Transverse colon (tissue), 4 donors: ENCODE measurements around the gene PACRGL.

Experiments
- CTCF ChIP-seq, 5 experiments: fragments of 200-600 bp in 3 of 5; fragments of 450-650 bp in 2 of 5; sonication (generic) in 3 of 5; IDR thresholded peaks; 1 replicate in 2 of 5; 2 replicates in 3 of 5; pipeline ENCODE4 v1.5.1; 2016 to 2017; ENCODE audit warnings: antibody characterized with exemption in 5 of 5, inconsistent platforms in 3 of 5, mild to moderate bottlenecking in 2 of 5, moderate library complexity in 1 of 5
- EP300 ChIP-seq: sonication (generic); formaldehyde crosslinking; IDR thresholded peaks from one replicate; pipeline ENCODE4 v1.6.1; 2017; ENCODE audit warnings: antibody characterized with exemption, low read depth
- POLR2A ChIP-seq: fragments of 450-650 bp; IDR thresholded peaks from one replicate; pipeline ENCODE4 v1.6.1; 2016; ENCODE audit warnings: antibody characterized with exemption, mild to moderate bottlenecking, moderate library complexity
- POLR2AphosphoS5 ChIP-seq, 3 donors: sonication (generic); formaldehyde crosslinking; IDR thresholded peaks; one replicate each; pipeline ENCODE4 v1.6.1; 2016; ENCODE audit warnings: antibody characterized with exemption in 3 of 3

- TF ChIP-seq CTCF (IDR thresholded peaks at IDR 0.05) (no peak), POLR2AphosphoS5 (IDR thresholded peaks at IDR 0.05) (no peak), POLR2A (no peak), EP300 (no peak)
Measured at GRCh38 chr4:20683766-20684165, 16.5 kb upstream of the PACRGL start.
